SK-N-SH (cell line): Measurements from ENCODE around the gene TAF4. TPM values are rescaled to one million over a fixed set of nuclear protein-coding genes. Genes with fewer than 3 reads are reported as not detected.

Experiments
- CTCF ChIA-PET: fragments of 300-600, 350-600 bp; formaldehyde crosslinking; extraction: SDS; loops from one replicate; lab custom pipeline; 2021; lab: Yijun Ruan, JAX
- POLR2A ChIA-PET: fragments of 350-600 bp; sonication (Branson Sonifier 250); formaldehyde crosslinking; extraction: SDS; loops from one replicate; lab custom pipeline; 2020; ENCODE audit warnings: antibody characterized with exemption, inconsistent platforms; lab: Yijun Ruan, JAX
- DNase-seq: peaks from one replicate; pipeline ENCODE4 v3.0.0; 2012
- H2AFZ ChIP-seq: fragments of 200-600 bp; sonication (generic); 2 replicates; pipeline ENCODE4 v1.8.1; 2016; ENCODE audit warnings: antibody characterized with exemption, mild to moderate bottlenecking, low read depth
- H3F3A ChIP-seq: fragments of 200-600 bp; sonication (generic); replicated peaks from 2 replicates; pipeline ENCODE3; 2016; ENCODE audit warnings: antibody characterized with exemption, mild to moderate bottlenecking; ENCODE audit not compliant: insufficient read depth
- H3K27ac ChIP-seq, 2 experiments: fragments of 200-500 bp in 1 of 2; fragments of 200-600 bp in 1 of 2; sonication (Bioruptor generic) in 1 of 2; sonication (generic), shearing (Covaris generic) in 1 of 2; 2 replicates each; pipeline versions ENCODE4 v1.5.1 to v1.6.1; 2014 to 2016; ENCODE audit warnings: low read depth in 2 of 2, inconsistent platforms in 1 of 2, low read length in 1 of 2, mild to moderate bottlenecking in 1 of 2, mixed read lengths in 1 of 2
- H3K27me3 ChIP-seq: fragments of 200-600 bp; sonication (generic), shearing (Covaris generic); 2 replicates; pipeline ENCODE4 v1.6.1; 2016; ENCODE audit warnings: mixed run types; ENCODE audit not compliant: insufficient read depth
- H3K36me3 ChIP-seq, 2 experiments: fragments of 200-500 bp in 1 of 2; fragments of 200-600 bp in 1 of 2; sonication (Bioruptor generic) in 1 of 2; sonication (generic) in 1 of 2; replicated peaks in 1 of 2; 2 replicates each; pipeline versions ENCODE3 to v1.5.1; 2014 to 2016; ENCODE audit warnings: low read length in 1 of 2, mild to moderate bottlenecking in 1 of 2; ENCODE audit not compliant: insufficient read depth in 2 of 2, control insufficient read depth in 1 of 2
- H3K4me1 ChIP-seq, 2 experiments: fragments of 200-500 bp in 1 of 2; fragments of 200-600 bp in 1 of 2; sonication (Bioruptor generic) in 1 of 2; sonication (generic), shearing (Covaris generic) in 1 of 2; 2 replicates each; pipeline versions ENCODE4 v1.5.1 to v1.6.1; 2014 to 2016; ENCODE audit warnings: low read depth in 1 of 2, low read length in 1 of 2, mixed run types in 1 of 2; ENCODE audit not compliant: insufficient read depth in 2 of 2, control insufficient read depth in 1 of 2
- H3K4me2 ChIP-seq: fragments of 200-600 bp; sonication (generic), shearing (Covaris generic); 2 replicates; pipeline ENCODE4 v1.6.1; 2017; ENCODE audit warnings: mixed run types
- H3K4me3 ChIP-seq, 2 experiments: fragments of 200-500 bp in 1 of 2; fragments of 200-600 bp in 1 of 2; sonication (Bioruptor generic) in 1 of 2; sonication (generic), shearing (Covaris generic) in 1 of 2; 2 replicates each; pipeline versions ENCODE4 v1.5.1 to v1.8.1; 2014 to 2016; ENCODE audit warnings: low read depth in 2 of 2, inconsistent platforms in 1 of 2, low read length in 1 of 2, mild to moderate bottlenecking in 1 of 2, mixed read lengths in 1 of 2, moderate library complexity in 1 of 2
- H3K79me2 ChIP-seq: fragments of 200-600 bp; sonication (generic); 2 replicates; pipeline ENCODE4 v1.8.1; 2017; ENCODE audit warnings: mild to moderate bottlenecking; ENCODE audit not compliant: insufficient read depth
- H3K9ac ChIP-seq: fragments of 200-600 bp; sonication (generic); 2 replicates; pipeline ENCODE4 v1.6.1; 2017; ENCODE audit warnings: mixed run types
- H3K9me2 ChIP-seq: fragments of 200-600 bp; sonication (generic); 2 replicates; pipeline ENCODE4 v1.6.1; 2017; ENCODE audit warnings: mixed run types
- H3K9me3 ChIP-seq: fragments of 200-600 bp; sonication (generic); 2 replicates; pipeline ENCODE4 v1.6.1; 2017; ENCODE audit warnings: mixed run types, mild to moderate bottlenecking, moderate library complexity
- H4K20me1 ChIP-seq: fragments of 200-600 bp; sonication (generic); 2 replicates; pipeline ENCODE4 v1.6.1; 2017; ENCODE audit warnings: mild to moderate bottlenecking, mixed run types; ENCODE audit not compliant: insufficient read depth
- CHD2 ChIP-seq: fragments of 150-350 bp; IDR thresholded peaks from 2 replicates; pipeline ENCODE4 v1.6.1; 2018; ENCODE audit warnings: low read length; ENCODE audit not compliant: partially characterized antibody
- FOXM1 ChIP-seq: IDR thresholded peaks from 2 replicates; pipeline ENCODE4 v1.4.0; 2012; ENCODE audit warnings: low read depth, mild to moderate bottlenecking
- GABPA ChIP-seq: IDR thresholded peaks from 2 replicates; pipeline ENCODE4 v1.4.0; 2012; ENCODE audit warnings: low read depth, mild to moderate bottlenecking
- JUND ChIP-seq: IDR thresholded peaks from 2 replicates; pipeline ENCODE4 v1.4.0; 2012
- NRF1 ChIP-seq: IDR thresholded peaks from 2 replicates; pipeline ENCODE4 v1.6.1; 2012; ENCODE audit warnings: low read depth, mild to moderate bottlenecking, low read length
- RAD21 ChIP-seq: IDR thresholded peaks from 2 replicates; pipeline ENCODE4 v1.6.1; 2012; ENCODE audit warnings: mild to moderate bottlenecking, low read length
- RFX5 ChIP-seq: IDR thresholded peaks from 2 replicates; pipeline ENCODE4 v1.6.1; 2012; ENCODE audit warnings: mild to moderate bottlenecking, improper control_type of control experiment, low read length
- SIN3A ChIP-seq: IDR thresholded peaks from 2 replicates; pipeline ENCODE4 v1.6.1; 2012; ENCODE audit warnings: low read depth, mild to moderate bottlenecking, low read length, moderate library complexity, borderline replicate concordance
- TAF1 ChIP-seq: IDR thresholded peaks from 2 replicates; pipeline ENCODE4 v1.6.1; 2012; ENCODE audit warnings: low read depth, mild to moderate bottlenecking, low read length, moderate library complexity, borderline replicate concordance
- TEAD4 ChIP-seq: IDR thresholded peaks from 2 replicates; pipeline ENCODE4 v1.4.0; 2012; ENCODE audit warnings: mild to moderate bottlenecking, borderline replicate concordance; ENCODE audit not compliant: insufficient read depth
- WGBS: methylation state at CpG from one replicate; pipeline ENCODE4 v1.1.6; 2017; ENCODE audit warnings: low lambda C conversion rate; 5-methylcytosine and 5-hydroxymethylcytosine counted together
- polyA plus RNA-seq, 3 experiments: library from polyadenylated mRNA; depleted of rRNA; stranded (reverse); fragments of >200 nt; gene quantifications; 2 replicates each; pipeline ENCODE4 v1.2.3, GENCODE V29; 2012
- TF ChIP-seq, protein P1 (sequence below): IDR thresholded peaks from 2 replicates; pipeline ENCODE4 v1.4.0; 2012; ENCODE audit warnings: low read depth
- TF ChIP-seq, protein P2 (sequence below): fragments of 150-350 bp; IDR thresholded peaks from 2 replicates; pipeline ENCODE4 v1.6.1; 2017; ENCODE audit warnings: antibody characterized with exemption, low read length, low read depth, borderline replicate concordance
- TF ChIP-seq, protein P3 (sequence below): IDR thresholded peaks from 2 replicates; pipeline ENCODE4 v1.4.0; 2012; ENCODE audit warnings: low read depth, borderline replicate concordance

Gene TAF4
- polyA plus RNA-seq, 1 of the 3 experiments (the other 2 are of a cell fraction), result 4.8 TPM

DNA sequence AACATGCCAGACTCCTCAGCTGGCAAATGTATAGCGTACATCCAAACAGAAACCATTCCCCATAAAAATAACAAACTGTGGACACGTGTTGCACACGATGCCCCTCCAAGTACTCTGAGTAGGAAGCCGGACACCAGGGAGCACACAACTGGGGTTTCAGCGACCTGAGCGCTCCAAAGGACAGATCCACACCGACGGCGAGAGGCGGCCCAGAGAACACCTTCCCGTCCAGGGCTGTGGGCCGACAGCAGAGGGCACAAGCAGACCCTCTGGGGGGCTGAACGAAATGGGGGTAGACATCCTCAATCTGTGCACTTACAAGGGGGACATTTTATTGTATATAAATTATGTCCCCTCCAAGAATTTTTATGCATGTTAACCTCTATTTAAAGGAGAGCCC is 24.7 kb downstream of the TAF4 start:
- 99% methylated on average over 12 of the region's 13 CpGs for WGBS
- peaks cover 88% of the 10 kb centered on the region for H3K79me2 ChIP-seq
- peaks cover 40% of the 10 kb centered on the region; the same call in 1 of the 2 replicates for H4K20me1 ChIP-seq
- TF ChIP-seq RFX5 (no peak), JUND (no peak), GABPA (no peak), NRF1 (no peak)
- TF ChIP-seq, protein P1, sequence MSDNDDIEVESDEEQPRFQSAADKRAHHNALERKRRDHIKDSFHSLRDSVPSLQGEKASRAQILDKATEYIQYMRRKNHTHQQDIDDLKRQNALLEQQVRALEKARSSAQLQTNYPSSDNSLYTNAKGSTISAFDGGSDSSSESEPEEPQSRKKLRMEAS, result no peak
- no peaks in the 10 kb centered on the region for H3K27me3 ChIP-seq
- H3K4me1 ChIP-seq, result peaks cover 0 to 10% of the 10 kb centered on the region in 2 experiments; a peak in 1 of 4 replicates
- POLR2A ChIA-PET, result no interaction called here
- H3K9me2 ChIP-seq, result no peaks in the 10 kb centered on the region
- DNase-seq, result no peak
- no peaks in the 10 kb centered on the region for H3F3A ChIP-seq
- H3K36me3 ChIP-seq, result peaks cover 0 to 4% of the 10 kb centered on the region in 2 experiments
- H3K9ac ChIP-seq, result no peak overlapping the region
- no peak overlapping the region for H3K4me2 ChIP-seq
- H3K9me3 ChIP-seq, result no peaks in the 10 kb centered on the region
- no peak overlapping the region for H2AFZ ChIP-seq
- CTCF ChIA-PET, result interaction anchor here (0.9 kb wide), 1 partner anchor 16 kb away, joined by 4 read pairs; no protein-coding TSS in a partner anchor
- no peak overlapping the region for H3K4me3 ChIP-seq
- no peak overlapping the region for H3K27ac ChIP-seq

DNA sequence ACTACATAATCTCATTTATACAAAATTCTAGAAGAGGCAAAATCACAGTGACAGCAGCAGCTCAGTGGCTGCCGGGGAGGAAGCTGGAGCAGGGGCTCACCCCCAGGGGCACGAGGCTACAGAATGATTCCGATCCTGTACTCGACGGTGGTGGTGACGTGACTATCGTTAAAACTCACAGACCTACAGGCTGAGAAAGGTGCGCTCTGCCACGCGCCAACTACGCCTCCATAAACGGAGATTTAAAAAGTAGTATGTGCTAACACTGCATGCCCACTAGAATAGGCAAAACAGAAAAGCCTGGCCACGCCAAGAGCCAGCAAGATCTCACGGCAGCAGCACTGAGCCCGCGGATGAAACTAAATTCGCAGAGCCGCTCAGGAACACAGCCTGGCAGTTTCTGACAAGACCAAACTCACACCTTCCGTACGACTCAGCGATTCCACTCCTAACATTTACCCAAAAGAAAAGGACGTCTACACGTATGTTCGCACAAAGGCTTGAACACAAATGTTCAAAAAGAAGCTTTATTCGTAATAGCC is 25.2 kb downstream of the TAF4 start:
- Histone ChIP-seq H3K4me1 (peaks cover 0 to 6% of the 10 kb centered on the region in 2 experiments; a peak in 1 of 4 replicates), H3K27me3 (no peaks in the 10 kb centered on the region), H3F3A (no peaks in the 10 kb centered on the region), H3K79me2 (peaks cover 89% of the 10 kb centered on the region), H2AFZ (no peak overlapping the region), H3K27ac (no peak overlapping the region), H3K9me3 (no peaks in the 10 kb centered on the region), H3K36me3 (peaks cover 0 to 4% of the 10 kb centered on the region in 2 experiments), H4K20me1 (peaks cover 35% of the 10 kb centered on the region; the same call in 1 of the 2 replicates), H3K9me2 (no peaks in the 10 kb centered on the region)
- POLR2A ChIA-PET, result no interaction called here
- CTCF ChIA-PET, result interaction anchor here (0.9 kb wide), 1 partner anchor 15 kb away, joined by 4 read pairs; no protein-coding TSS in a partner anchor
- TF ChIP-seq CHD2 (no peak), RAD21 (no peak), FOXM1 (no peak), NRF1 (no peak), SIN3A (no peak), TEAD4 (no peak), TAF1 (no peak)
- TF ChIP-seq, protein P2, sequence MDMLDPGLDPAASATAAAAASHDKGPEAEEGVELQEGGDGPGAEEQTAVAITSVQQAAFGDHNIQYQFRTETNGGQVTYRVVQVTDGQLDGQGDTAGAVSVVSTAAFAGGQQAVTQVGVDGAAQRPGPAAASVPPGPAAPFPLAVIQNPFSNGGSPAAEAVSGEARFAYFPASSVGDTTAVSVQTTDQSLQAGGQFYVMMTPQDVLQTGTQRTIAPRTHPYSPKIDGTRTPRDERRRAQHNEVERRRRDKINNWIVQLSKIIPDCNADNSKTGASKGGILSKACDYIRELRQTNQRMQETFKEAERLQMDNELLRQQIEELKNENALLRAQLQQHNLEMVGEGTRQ, result no peak
- TF ChIP-seq, protein P3, sequence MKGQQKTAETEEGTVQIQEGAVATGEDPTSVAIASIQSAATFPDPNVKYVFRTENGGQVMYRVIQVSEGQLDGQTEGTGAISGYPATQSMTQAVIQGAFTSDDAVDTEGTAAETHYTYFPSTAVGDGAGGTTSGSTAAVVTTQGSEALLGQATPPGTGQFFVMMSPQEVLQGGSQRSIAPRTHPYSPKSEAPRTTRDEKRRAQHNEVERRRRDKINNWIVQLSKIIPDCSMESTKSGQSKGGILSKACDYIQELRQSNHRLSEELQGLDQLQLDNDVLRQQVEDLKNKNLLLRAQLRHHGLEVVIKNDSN, result no peak
- TF ChIP-seq, all 33 proteins: peak for 0
- Histone ChIP-seq H3K9ac (no peak overlapping the region), H3K4me3 (no peak overlapping the region), H3K4me2 (no peak overlapping the region)
- WGBS, result 92% methylated on average over 25 of the region's 25 CpGs
- DNase-seq, result no peak
